HG02970 (cell line): ENCODE data around the gene IL1RAPL2.
"Not testable (repeated sequence)": the region's sequence is repeated elsewhere in the genome, so short reads cannot be mapped to it uniquely, and the experiment has no call there.

Experiments used
- ATAC-seq: cut with Tn5 transposase; IDR thresholded peaks from one replicate; pipeline ENCODE4 v1.9.1; 2021; ENCODE audit warnings: mild to moderate bottlenecking, moderate library complexity, moderate number of reproducible peaks; ENCODE audit not compliant: unreplicated experiment, low FRiP score

IL1RAPL2 gene

GRCh38 chrX:104565791-104566680, at the start of gene IL1RAPL2:
Gene IL1RAPL2, plus strand, starts transcription at chrX:104566199.
- no peak for ATAC-seq

GRCh38 chrX:104522386-104522785, 43.6 kb upstream of the IL1RAPL2 start:
- ATAC-seq, result no peak

- ATAC-seq, result no peak
These were observed 42.1 kb upstream of the IL1RAPL2 start for GRCh38 chrX:104523858-104524257.

- no peak for ATAC-seq
These were observed 26.9 kb upstream of the IL1RAPL2 start for GRCh38 chrX:104539081-104539480.

- ATAC-seq, result not testable (repeated sequence)
These were observed 23.6 kb upstream of the IL1RAPL2 start for GRCh38 chrX:104542447-104542846.

- ATAC-seq, result no peak
These were observed 1.7 kb upstream of the IL1RAPL2 start for GRCh38 chrX:104564335-104564734.

- ATAC-seq, result no peak
These were observed 887 bp upstream of the IL1RAPL2 start for GRCh38 chrX:104564921-104565703.

GRCh38 chrX:104566681-104567501, 892 bp downstream of the IL1RAPL2 start:
- ATAC-seq, result no peak

GRCh38 chrX:104567506-104567905, 1.5 kb downstream of the IL1RAPL2 start:
- no peak for ATAC-seq

GRCh38 chrX:104568304-104568915, 2.4 kb downstream of the IL1RAPL2 start:
- no peak for ATAC-seq

GRCh38 chrX:104618106-104618895, 52.3 kb downstream of the IL1RAPL2 start:
- no peak for ATAC-seq

GRCh38 chrX:104621781-104622180, 55.8 kb downstream of the IL1RAPL2 start:
- no peak for ATAC-seq

- no peak for ATAC-seq
These were observed 75.2 kb downstream of the IL1RAPL2 start for GRCh38 chrX:104641176-104641575.

- no peak for ATAC-seq
These were observed 81.1 kb downstream of the IL1RAPL2 start for GRCh38 chrX:104647084-104647483.

GRCh38 chrX:104659005-104659744, 93.2 kb downstream of the IL1RAPL2 start:
- no peak for ATAC-seq

GRCh38 chrX:104660092-104660491, 94.1 kb downstream of the IL1RAPL2 start:
- no peak for ATAC-seq

GRCh38 chrX:104662694-104663093, 96.7 kb downstream of the IL1RAPL2 start:
- ATAC-seq, result no peak

- ATAC-seq, result no peak
These were observed 99.7 kb downstream of the IL1RAPL2 start for GRCh38 chrX:104665691-104666090.

GRCh38 chrX:104668550-104668949, 102.6 kb downstream of the IL1RAPL2 start:
- no peak for ATAC-seq
